Stimulated activated CD4-positive, alpha-beta T cell treated with anti-CD3 and anti-CD28 coated beads, Interleukin-1b, Interleukin-23, amount 100 ng/mL, for 24 hours (primary cell): ENCODE data around the gene PHPT1.
"Not testable (repeated sequence)": the region's sequence is repeated elsewhere in the genome, so short reads cannot be mapped to it uniquely, and the experiment has no call there.

Experiments
- DNase-seq, 4 experiments: peaks; one replicate each; pipeline ENCODE4 v3.0.0-alpha.2; 2020; ENCODE audit warnings: low read depth in 4 of 4, low spot score in 1 of 4

Gene PHPT1

GRCh38 chr9:136837146-136837855 is 11.9 kb upstream of the PHPT1 start:
- no peak for DNase-seq

GRCh38 chr9:136837856-136838277 is 11.3 kb upstream of the PHPT1 start:
- DNase-seq, result not testable (repeated sequence)

GRCh38 chr9:136838314-136839228 is 10.6 kb upstream of the PHPT1 start:
- DNase-seq, result no peak

- no peak for DNase-seq
Measured at GRCh38 chr9:136839229-136840139, 9.7 kb upstream of the PHPT1 start.

GRCh38 chr9:136840140-136840876 is 8.9 kb upstream of the PHPT1 start:
- DNase-seq, result no peak

- DNase-seq, result no peak
Measured at GRCh38 chr9:136840877-136841645, 8.1 kb upstream of the PHPT1 start.

- not testable (repeated sequence) for DNase-seq
Measured at GRCh38 chr9:136841646-136842379, 7.4 kb upstream of the PHPT1 start.

GRCh38 chr9:136842380-136842948 is 6.7 kb upstream of the PHPT1 start, which contains the start of gene AJM1:
AJM1 (plus strand) TSS chr9:136842478; CDS start chr9:136844415, 1,937 bp downstream.
- peak; percentile 43 to 73 (median 56) for DNase-seq

GRCh38 chr9:136843159-136843800 is 5.9 kb upstream of the PHPT1 start:
- not testable (repeated sequence) for DNase-seq

GRCh38 chr9:136843801-136844740 is 5.1 kb upstream of the PHPT1 start:
- DNase-seq, result peak in 3 of 4 experiments; percentile 35 to 47 (median 42)

GRCh38 chr9:136844761-136845464 is 4.3 kb upstream of the PHPT1 start:
- DNase-seq, result no peak

- no peak for DNase-seq
Measured at GRCh38 chr9:136845465-136846260, 3.5 kb upstream of the PHPT1 start.

- DNase-seq, result no peak
Measured at GRCh38 chr9:136846376-136847087, 2.7 kb upstream of the PHPT1 start.

- no peak for DNase-seq
Measured at GRCh38 chr9:136847088-136847825, 2.0 kb upstream of the PHPT1 start.
